Liver (tissue), 9 donors: ENCODE results near the gene KSR1. TPM values are rescaled to one million over a fixed set of nuclear protein-coding genes. Genes with fewer than 3 reads are reported as not detected.
"Not testable (repeated sequence)": the region's sequence is repeated elsewhere in the genome, so short reads cannot be mapped to it uniquely, and the experiment has no call there.

Experiments
- DNase-seq: peaks from one replicate; pipeline ENCODE4 v3.0.0-alpha.2; 2017; ENCODE audit warnings: low spot score
- H3K27ac ChIP-seq, 2 donors: one replicate each; pipeline ENCODE4 v1.7.0; 2013; ENCODE audit warnings: inconsistent platforms in 2 of 2, low read length in 2 of 2, control low read depth in 1 of 2, low read depth in 1 of 2, mild to moderate bottlenecking in 1 of 2
- H3K27me3 ChIP-seq, 4 donors: one replicate each; pipeline versions ENCODE4 v1.6.1 to v1.7.0; 2013; ENCODE audit warnings: low read length in 3 of 4, inconsistent platforms in 1 of 4, mild to moderate bottlenecking in 1 of 4, moderate library complexity in 1 of 4; ENCODE audit not compliant: control insufficient read depth in 4 of 4, insufficient read depth in 4 of 4
- H3K36me3 ChIP-seq, 4 donors: one replicate each; pipeline versions ENCODE4 v1.6.1 to v1.7.0; 2013; ENCODE audit warnings: low read length in 3 of 4, mild to moderate bottlenecking in 3 of 4, low read depth in 1 of 4, moderate library complexity in 1 of 4; ENCODE audit not compliant: control insufficient read depth in 4 of 4, insufficient read depth in 3 of 4
- H3K4me1 ChIP-seq, 4 donors: one replicate each; pipeline versions ENCODE4 v1.6.1 to v1.7.0; 2013; ENCODE audit warnings: low read length in 3 of 4, mild to moderate bottlenecking in 3 of 4, moderate library complexity in 1 of 4; ENCODE audit not compliant: control insufficient read depth in 4 of 4, insufficient read depth in 4 of 4
- H3K4me3 ChIP-seq, 3 donors: one replicate each; pipeline versions ENCODE4 v1.6.1 to v1.7.0; 2013; ENCODE audit warnings: low read length in 3 of 3, control low read depth in 1 of 3, low read depth in 1 of 3, mild to moderate bottlenecking in 1 of 3
- H3K9ac ChIP-seq, 2 donors: one replicate each; pipeline ENCODE4 v1.7.0; 2013; ENCODE audit warnings: low read length in 2 of 2, mild to moderate bottlenecking in 2 of 2, moderate library complexity in 2 of 2, control low read depth in 1 of 2, low read depth in 1 of 2
- H3K9me3 ChIP-seq, 4 donors: one replicate each; pipeline versions ENCODE4 v1.6.1 to v1.7.0; 2013; ENCODE audit warnings: low read length in 3 of 4; ENCODE audit not compliant: control insufficient read depth in 4 of 4
- EGR1 ChIP-seq, 2 donors: IDR thresholded peaks; 2 replicates each; pipeline ENCODE4 v1.6.1; 2016 to 2018; ENCODE audit warnings: antibody characterized with exemption in 2 of 2, low read depth in 2 of 2
- FOXA2 ChIP-seq: IDR thresholded peaks from 2 replicates; pipeline ENCODE4 v1.6.1; 2016; ENCODE audit warnings: antibody characterized with exemption
- GABPA ChIP-seq, 2 donors: IDR thresholded peaks in 1 of 2; conservative IDR thresholded peaks in 1 of 2; 2 replicates each; pipeline ENCODE4 v1.6.1; 2016; ENCODE audit warnings: antibody characterized with exemption in 2 of 2, mild to moderate bottlenecking in 1 of 2, moderate library complexity in 1 of 2
- HNF4G ChIP-seq: IDR thresholded peaks from 2 replicates; pipeline ENCODE4 v1.6.1; 2016; ENCODE audit warnings: antibody characterized with exemption
- JUND ChIP-seq, 2 donors: IDR thresholded peaks; 2 replicates each; pipeline ENCODE4 v1.6.1; 2016; ENCODE audit warnings: antibody characterized with exemption in 2 of 2
- NR2F2 ChIP-seq: IDR thresholded peaks from 2 replicates; pipeline ENCODE4 v1.6.1; 2016; ENCODE audit warnings: antibody characterized with exemption
- SP1 ChIP-seq: IDR thresholded peaks from 2 replicates; pipeline ENCODE4 v1.6.1; 2018; ENCODE audit warnings: antibody characterized with exemption, mild to moderate bottlenecking
- TAF1 ChIP-seq: conservative IDR thresholded peaks from 2 replicates; pipeline ENCODE4 v1.6.1; 2016; ENCODE audit warnings: antibody characterized with exemption, mild to moderate bottlenecking
- WGBS: extraction: QIAGEN DNeasy Blood & Tissue Kit; methylation state at CpG from one replicate; pipeline ENCODE4 v1.1.7; 2013; 5-methylcytosine and 5-hydroxymethylcytosine counted together
- polyA plus RNA-seq, 2 donors: library from polyadenylated mRNA; stranded (reverse) in 1 of 2; unstranded in 1 of 2; fragments of 200-250 nt in 1 of 2; fragments of >200 nt in 1 of 2; fragmentation: Nextera tagmentation in 1 of 2; extraction: Ambion mirVana in 1 of 2; gene quantifications; one replicate each; pipeline versions ENCODE4 v1.2.1 to v1.2.3, GENCODE V29; 2013 to 2015
- total RNA-seq, 2 donors: library from RNA; depleted of rRNA; stranded (reverse); fragments of >200 nt; gene quantifications; one replicate each; pipeline ENCODE4 v1.2.3, GENCODE V29; 2014
- TF ChIP-seq, protein P1 (sequence below): IDR thresholded peaks from 2 replicates; pipeline ENCODE4 v1.6.1; 2016; ENCODE audit warnings: antibody characterized with exemption
- TF ChIP-seq, protein P2 (sequence below): IDR thresholded peaks from 2 replicates; pipeline ENCODE4 v1.6.1; 2016; ENCODE audit warnings: antibody characterized with exemption
- TF ChIP-seq, protein P3 (sequence below): IDR thresholded peaks from 2 replicates; pipeline ENCODE4 v1.6.1; 2016; ENCODE audit warnings: antibody characterized with exemption
- donor health status: healthy.
- donor health status: healthy.
- donor health status: healthy.
- donor health status: healthy.
- donor health status: healthy.

The KSR1 gene
- total and polyA plus RNA-seq, 4 donors = 1.2 to 9.0 (median 4.1) TPM

DNA sequence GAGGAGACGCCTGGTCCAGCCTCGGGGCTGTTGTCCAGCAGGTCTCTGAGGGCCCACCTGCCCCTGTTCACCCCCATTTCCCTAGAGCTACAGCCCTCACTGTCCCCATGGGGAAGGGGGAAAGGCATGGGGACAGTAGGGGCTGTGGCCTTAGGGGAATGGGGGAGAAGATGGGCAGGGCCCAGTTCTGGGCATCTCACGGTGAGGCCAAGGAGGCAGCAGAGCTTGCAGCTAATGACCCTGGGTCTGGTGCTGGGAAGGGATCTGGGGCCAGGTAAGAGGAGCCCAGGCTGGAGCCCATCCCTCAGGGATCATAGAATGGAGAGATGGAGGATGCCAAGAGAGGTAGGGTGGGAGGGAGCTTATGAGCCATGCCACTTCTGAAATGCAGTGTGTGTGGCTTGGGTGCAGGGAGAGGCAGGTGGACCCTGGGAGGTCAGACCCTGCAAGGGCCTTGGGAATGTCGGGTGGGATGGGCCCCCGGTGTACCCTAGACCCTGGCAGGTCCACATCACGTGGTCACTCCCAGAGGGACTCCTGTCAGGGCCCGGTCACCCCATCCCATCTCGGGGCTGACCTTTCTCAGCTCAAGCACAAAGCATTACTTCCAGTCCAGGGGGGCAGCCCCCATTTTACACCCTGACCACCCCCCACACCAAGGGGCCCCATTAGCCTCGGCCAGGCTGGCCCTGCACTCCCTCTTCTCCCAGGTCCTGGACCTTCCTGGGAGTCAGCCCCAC is 35.9 kb upstream of the KSR1 start:
- no peak for TF ChIP-seq TAF1
- TF ChIP-seq, protein P1, sequence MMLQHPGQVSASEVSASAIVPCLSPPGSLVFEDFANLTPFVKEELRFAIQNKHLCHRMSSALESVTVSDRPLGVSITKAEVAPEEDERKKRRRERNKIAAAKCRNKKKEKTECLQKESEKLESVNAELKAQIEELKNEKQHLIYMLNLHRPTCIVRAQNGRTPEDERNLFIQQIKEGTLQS = no peak
- Histone ChIP-seq H3K4me1 (no peaks in the 10 kb centered on the region), H3K4me3 (no peak overlapping the region), H3K27ac (no peak overlapping the region), H3K9me3 (no peaks in the 10 kb centered on the region), H3K36me3 (no peaks in the 10 kb centered on the region), H3K9ac (no peak overlapping the region), H3K27me3 (no peaks in the 10 kb centered on the region)
- DNase-seq = no peak
- WGBS = 90% methylated on average over 9 of the region's 9 CpGs

DNA sequence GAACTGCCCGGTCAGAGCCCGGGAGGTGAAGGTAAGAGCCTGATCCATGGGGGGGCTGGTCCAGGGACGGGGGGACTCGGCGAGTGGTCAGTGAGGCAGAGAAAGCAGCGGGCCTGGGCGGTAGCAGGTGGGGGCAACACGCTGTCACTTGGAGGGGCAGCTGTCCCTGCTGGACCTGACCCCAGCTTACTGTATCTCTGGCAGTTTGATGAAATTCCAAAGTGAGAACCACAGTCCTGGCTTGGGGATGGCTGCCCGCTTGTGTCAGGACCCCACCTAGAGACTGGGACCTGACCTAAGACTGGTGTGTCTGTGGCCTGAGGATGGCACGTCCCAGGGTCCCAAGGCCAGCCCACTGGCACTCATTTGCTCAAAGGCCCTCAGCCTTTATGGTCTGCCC is 35.1 kb upstream of the KSR1 start:
- H3K4me3 ChIP-seq = no peak overlapping the region
- no peak overlapping the region for H3K27ac ChIP-seq
- TF ChIP-seq, protein P2, sequence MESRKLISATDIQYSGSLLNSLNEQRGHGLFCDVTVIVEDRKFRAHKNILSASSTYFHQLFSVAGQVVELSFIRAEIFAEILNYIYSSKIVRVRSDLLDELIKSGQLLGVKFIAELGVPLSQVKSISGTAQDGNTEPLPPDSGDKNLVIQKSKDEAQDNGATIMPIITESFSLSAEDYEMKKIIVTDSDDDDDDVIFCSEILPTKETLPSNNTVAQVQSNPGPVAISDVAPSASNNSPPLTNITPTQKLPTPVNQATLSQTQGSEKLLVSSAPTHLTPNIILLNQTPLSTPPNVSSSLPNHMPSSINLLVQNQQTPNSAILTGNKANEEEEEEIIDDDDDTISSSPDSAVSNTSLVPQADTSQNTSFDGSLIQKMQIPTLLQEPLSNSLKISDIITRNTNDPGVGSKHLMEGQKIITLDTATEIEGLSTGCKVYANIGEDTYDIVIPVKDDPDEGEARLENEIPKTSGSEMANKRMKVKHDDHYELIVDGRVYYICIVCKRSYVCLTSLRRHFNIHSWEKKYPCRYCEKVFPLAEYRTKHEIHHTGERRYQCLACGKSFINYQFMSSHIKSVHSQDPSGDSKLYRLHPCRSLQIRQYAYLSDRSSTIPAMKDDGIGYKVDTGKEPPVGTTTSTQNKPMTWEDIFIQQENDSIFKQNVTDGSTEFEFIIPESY = no peak
- no peak for TF ChIP-seq FOXA2
- TF ChIP-seq TAF1 = no peak
- TF ChIP-seq HNF4G = no peak
- no peak for TF ChIP-seq NR2F2
- TF ChIP-seq GABPA (IDR thresholded peaks at IDR 0.05 in 1 of 2, conservative IDR thresholded peaks at IDR 0.05 in 1 of 2) = no peak
- no peak for TF ChIP-seq EGR1 (IDR thresholded peaks at IDR 0.05; ENCODE audit: low read depth in 2 of 2)
- no peak for TF ChIP-seq JUND (IDR thresholded peaks at IDR 0.05)
- no peaks in the 10 kb centered on the region for H3K27me3 ChIP-seq
- H3K9me3 ChIP-seq = no peaks in the 10 kb centered on the region
- H3K4me1 ChIP-seq = no peaks in the 10 kb centered on the region
- DNase-seq = no peak
- no peak overlapping the region for H3K9ac ChIP-seq
- no peaks in the 10 kb centered on the region for H3K36me3 ChIP-seq
- 95% methylated on average over 10 of the region's 10 CpGs for WGBS

DNA sequence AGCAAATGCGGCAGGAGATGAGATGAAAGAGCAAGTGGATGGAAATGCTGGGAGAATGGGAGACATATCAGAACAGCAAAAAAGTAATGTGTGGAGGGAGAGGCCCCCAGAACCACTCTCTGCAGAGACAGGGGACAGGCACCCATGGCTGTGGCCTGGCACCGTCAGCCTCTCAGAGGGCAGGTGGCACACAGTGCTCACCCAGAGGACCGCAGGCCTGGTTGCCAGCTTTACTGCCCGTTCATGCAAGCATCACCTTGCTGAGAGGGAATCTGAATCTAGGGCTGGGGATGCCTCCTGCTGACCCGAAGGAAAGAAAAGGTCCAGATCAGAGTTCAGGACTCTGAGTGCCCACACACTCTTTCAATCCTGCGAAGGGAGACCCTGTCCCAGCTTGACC is 34.6 kb upstream of the KSR1 start:
- not testable (repeated sequence) for DNase-seq, H3K27ac ChIP-seq, H3K4me1 ChIP-seq, H3K4me3 ChIP-seq, H3K9ac ChIP-seq, H3K27me3 ChIP-seq, H3K9me3 ChIP-seq, H3K36me3 ChIP-seq
- 90% methylated on average over 6 of the region's 6 CpGs for WGBS

DNA sequence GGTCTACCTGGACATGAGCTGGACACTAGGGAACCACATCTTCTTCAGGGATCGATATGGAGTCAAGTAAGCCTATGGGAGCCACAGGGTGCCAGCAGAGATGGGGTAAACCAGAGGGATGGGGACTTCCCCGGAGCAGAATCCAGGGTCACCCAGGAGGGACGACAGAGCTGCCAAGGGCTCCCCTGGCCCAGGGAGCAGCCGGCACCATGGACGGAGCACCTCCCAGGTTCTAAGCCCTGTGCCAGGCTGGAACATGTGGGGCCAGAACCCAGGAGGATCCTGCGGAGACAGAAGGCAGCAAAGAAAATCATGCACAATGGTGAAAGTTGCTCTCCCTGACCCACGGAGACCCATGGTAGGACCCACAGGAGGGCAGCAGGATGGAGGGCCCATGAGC is 33.6 kb upstream of the KSR1 start:
- DNase-seq = no peak
- Histone ChIP-seq H3K4me3 (no peak overlapping the region), H3K9me3 (no peaks in the 10 kb centered on the region), H3K4me1 (no peaks in the 10 kb centered on the region), H3K27ac (no peak overlapping the region), H3K36me3 (no peaks in the 10 kb centered on the region), H3K27me3 (no peaks in the 10 kb centered on the region), H3K9ac (no peak overlapping the region)
- WGBS = 91% methylated on average over 7 of the region's 7 CpGs
- TF ChIP-seq, protein P3, sequence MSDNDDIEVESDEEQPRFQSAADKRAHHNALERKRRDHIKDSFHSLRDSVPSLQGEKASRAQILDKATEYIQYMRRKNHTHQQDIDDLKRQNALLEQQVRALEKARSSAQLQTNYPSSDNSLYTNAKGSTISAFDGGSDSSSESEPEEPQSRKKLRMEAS = no peak
- TF ChIP-seq, protein P2 = no peak
- no peak for TF ChIP-seq SP1
- no peak for TF ChIP-seq GABPA (IDR thresholded peaks at IDR 0.05 in 1 of 2, conservative IDR thresholded peaks at IDR 0.05 in 1 of 2)
